IPS DF 6.9 (cell line): Measurements from ENCODE around the gene ESRRG.

Experiments used
- DNase-seq: peaks from one replicate; pipeline ENCODE4 v3.0.0-alpha.2; 2013; ENCODE audit warnings: low read depth, low spot score
- H3K27ac ChIP-seq: one replicate; pipeline ENCODE4 v1.5.1; 2013; ENCODE audit warnings: low read length, control low read depth
- H3K27me3 ChIP-seq: 2 replicates; pipeline ENCODE4 v1.6.1; 2013; ENCODE audit warnings: mild to moderate bottlenecking, low read length; ENCODE audit not compliant: control insufficient read depth, insufficient read depth
- H3K36me3 ChIP-seq: 2 replicates; pipeline ENCODE4 v1.6.1; 2013; ENCODE audit warnings: low read length; ENCODE audit not compliant: control insufficient read depth, insufficient read depth
- H3K4me1 ChIP-seq: 2 replicates; pipeline ENCODE4 v1.6.1; 2013; ENCODE audit warnings: low read length; ENCODE audit not compliant: control insufficient read depth, insufficient read depth
- H3K4me3 ChIP-seq: 2 replicates; pipeline ENCODE4 v1.5.1; 2013; ENCODE audit warnings: mild to moderate bottlenecking, low read length
- H3K9me3 ChIP-seq: 2 replicates; pipeline ENCODE4 v1.6.1; 2013; ENCODE audit warnings: low read length, inconsistent platforms; ENCODE audit not compliant: control insufficient read depth, insufficient read depth
- WGBS: extraction: QIAGEN DNeasy Blood & Tissue Kit; methylation state at CpG from one replicate; pipeline ENCODE4 v1.1.7; 2013; ENCODE audit warnings: mixed read lengths, missing lambda C conversion rate; ENCODE audit not compliant: insufficient read length, insufficient coverage; 5-methylcytosine and 5-hydroxymethylcytosine counted together

The ESRRG gene

DNA sequence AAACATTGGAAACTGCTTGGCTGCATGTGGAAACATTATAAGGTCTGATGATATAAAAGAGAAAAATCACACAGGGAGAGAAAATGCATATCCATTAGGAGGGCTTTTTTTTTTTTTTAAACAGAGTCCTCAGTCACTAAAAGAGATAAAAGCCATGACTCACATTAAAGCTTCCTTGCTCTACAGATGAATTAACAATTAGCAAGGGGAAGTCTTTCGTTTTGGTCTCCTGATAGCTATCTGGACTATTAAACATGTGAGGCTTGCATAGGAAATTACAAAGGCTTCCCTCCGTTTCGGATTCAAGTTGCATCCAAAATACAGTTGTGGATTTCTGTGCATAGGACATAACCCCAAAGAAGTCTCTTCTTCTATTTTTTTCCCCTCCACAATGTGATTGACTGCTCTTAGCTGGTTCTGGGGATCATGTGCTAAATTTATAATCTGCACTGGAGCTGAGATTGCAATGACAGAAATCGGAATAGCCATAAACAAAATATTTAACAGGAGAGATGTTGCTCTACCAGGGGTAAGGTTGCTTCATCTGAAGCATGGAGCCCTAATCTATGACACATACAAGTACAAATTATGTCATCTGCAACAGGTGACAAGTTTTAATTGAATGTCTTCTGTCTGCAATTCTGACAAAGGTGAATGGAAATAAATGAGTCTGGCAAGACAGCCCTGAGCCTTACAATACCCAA lies 146.8 kb downstream of the ESRRG start:
- no peaks in the 10 kb centered on the region for H3K27me3 ChIP-seq
- WGBS, result no CpG with 5 or more reads among the region's 4 CpGs
- no peaks in the 10 kb centered on the region for H3K36me3 ChIP-seq
- DNase-seq, result no peak
- no peaks in the 10 kb centered on the region for H3K9me3 ChIP-seq
- H3K4me3 ChIP-seq, result no peak overlapping the region
- H3K27ac ChIP-seq, result no peak overlapping the region
- H3K4me1 ChIP-seq, result no peaks in the 10 kb centered on the region

DNA sequence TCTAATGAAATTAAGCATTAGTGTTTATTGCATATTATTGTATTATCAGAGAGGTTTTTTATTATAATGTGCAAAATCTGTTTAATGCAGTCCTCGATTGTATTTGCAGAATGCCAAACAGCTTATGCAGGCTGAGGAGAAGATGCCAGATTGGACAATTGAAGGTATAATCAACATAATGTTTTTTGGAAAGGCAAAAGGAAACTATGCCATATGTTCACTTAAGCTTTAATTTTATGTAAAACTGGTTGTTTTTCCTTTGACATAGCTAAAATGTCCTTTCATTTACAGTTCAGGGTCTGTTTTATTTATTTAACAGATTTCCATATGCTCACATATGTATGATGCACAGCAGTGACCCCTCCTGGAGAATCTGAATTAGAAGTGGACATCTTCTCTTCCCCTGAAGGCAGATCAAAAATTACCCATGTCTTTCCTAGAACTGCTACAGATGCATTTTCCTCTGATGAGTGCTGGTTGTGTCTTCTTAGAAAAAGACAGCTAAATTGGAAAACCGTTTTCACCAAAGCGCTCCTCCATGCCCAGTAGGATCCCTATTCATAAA lies 156.5 kb downstream of the ESRRG start:
- no peak overlapping the region for H3K27ac ChIP-seq

GRCh38 chr1:216563087-216563486 lies 160.1 kb downstream of the ESRRG start:
- no peaks in the 10 kb centered on the region for H3K36me3 ChIP-seq
- no CpG with 5 or more reads among the region's 8 CpGs for WGBS
- no peak overlapping the region for H3K4me3 ChIP-seq
- no peak for DNase-seq
- no peaks in the 10 kb centered on the region for H3K9me3 ChIP-seq
- H3K27ac ChIP-seq, result no peak overlapping the region
- no peaks in the 10 kb centered on the region for H3K27me3 ChIP-seq
- no peaks in the 10 kb centered on the region for H3K4me1 ChIP-seq

More for the DNA sequence above, 156.5 kb downstream of the ESRRG start:
- no peaks in the 10 kb centered on the region for H3K4me1 ChIP-seq
- WGBS, result no CpG with 5 or more reads among the region's 3 CpGs
- no peak for DNase-seq
- H3K36me3 ChIP-seq, result no peaks in the 10 kb centered on the region
- H3K27me3 ChIP-seq, result no peaks in the 10 kb centered on the region
- no peaks in the 10 kb centered on the region for H3K9me3 ChIP-seq
- H3K4me3 ChIP-seq, result no peak overlapping the region

GRCh38 chr1:216562383-216562782 lies 160.8 kb downstream of the ESRRG start:
- no peaks in the 10 kb centered on the region for H3K36me3 ChIP-seq
- no peak for DNase-seq
- WGBS, result no CpG with 5 or more reads among the region's 3 CpGs
- no peak overlapping the region for H3K4me3 ChIP-seq
- H3K9me3 ChIP-seq, result no peaks in the 10 kb centered on the region
- no peak overlapping the region for H3K27ac ChIP-seq
- H3K4me1 ChIP-seq, result no peaks in the 10 kb centered on the region
- H3K27me3 ChIP-seq, result no peaks in the 10 kb centered on the region

GRCh38 chr1:216560527-216560926 lies 162.7 kb downstream of the ESRRG start:
- Histone ChIP-seq H3K27ac (no peak overlapping the region), H3K9me3 (no peaks in the 10 kb centered on the region), H3K27me3 (no peaks in the 10 kb centered on the region), H3K36me3 (no peaks in the 10 kb centered on the region), H3K4me1 (no peaks in the 10 kb centered on the region), H3K4me3 (no peak overlapping the region)
- WGBS, result no CpG with 5 or more reads among the region's 11 CpGs
- no peak for DNase-seq

DNA sequence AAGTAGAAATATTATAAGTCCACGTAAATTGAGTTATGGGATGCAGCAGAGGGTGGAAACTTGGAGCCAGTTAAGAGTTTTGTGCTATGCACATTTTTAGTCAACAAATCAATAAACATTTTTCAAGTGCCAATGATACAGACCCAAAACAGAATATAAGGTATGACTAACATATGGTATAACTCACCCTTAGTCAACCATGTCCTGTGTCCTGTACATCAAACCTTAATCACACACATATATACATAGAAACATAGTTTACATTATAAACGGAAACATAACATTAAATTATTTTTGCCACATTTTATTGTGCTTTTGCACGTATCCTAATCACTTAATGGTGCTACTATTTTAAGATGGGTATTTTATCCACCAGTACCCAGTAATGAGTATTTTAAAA lies 163.9 kb downstream of the ESRRG start:
- H3K27me3 ChIP-seq, result no peaks in the 10 kb centered on the region
- H3K9me3 ChIP-seq, result no peaks in the 10 kb centered on the region
- no peak for DNase-seq
- H3K27ac ChIP-seq, result no peak overlapping the region
- 100% methylated on average over 1 of the region's 3 CpGs for WGBS
- H3K4me1 ChIP-seq, result no peaks in the 10 kb centered on the region
- H3K36me3 ChIP-seq, result no peaks in the 10 kb centered on the region
- H3K4me3 ChIP-seq, result no peak overlapping the region

- no peaks in the 10 kb centered on the region for H3K27me3 ChIP-seq
- H3K36me3 ChIP-seq, result no peaks in the 10 kb centered on the region
- WGBS, result no CpG with 5 or more reads among the region's 4 CpGs
- peaks cover 2% of the 10 kb centered on the region; the same call in 1 of the 2 replicates for H3K4me1 ChIP-seq
- no peak overlapping the region for H3K4me3 ChIP-seq
- DNase-seq, result no peak
- H3K27ac ChIP-seq, result no peak overlapping the region
- no peaks in the 10 kb centered on the region for H3K9me3 ChIP-seq
Observed at GRCh38 chr1:216555653-216556052, 167.6 kb downstream of the ESRRG start.

- no peak overlapping the region for H3K4me3 ChIP-seq
- H3K4me1 ChIP-seq, result peaks cover 2% of the 10 kb centered on the region; the same call in 1 of the 2 replicates
- no peak overlapping the region for H3K27ac ChIP-seq
- no peaks in the 10 kb centered on the region for H3K36me3 ChIP-seq
- no peaks in the 10 kb centered on the region for H3K27me3 ChIP-seq
- H3K9me3 ChIP-seq, result no peaks in the 10 kb centered on the region
- DNase-seq, result no peak
Observed at GRCh38 chr1:216554934-216555333, 168.3 kb downstream of the ESRRG start.

- no CpG with 5 or more reads among the region's 3 CpGs for WGBS
- H3K9me3 ChIP-seq, result no peaks in the 10 kb centered on the region
- H3K36me3 ChIP-seq, result no peaks in the 10 kb centered on the region
- H3K27me3 ChIP-seq, result no peaks in the 10 kb centered on the region
- no peak overlapping the region for H3K27ac ChIP-seq
- peaks cover 2% of the 10 kb centered on the region; the same call in 1 of the 2 replicates for H3K4me1 ChIP-seq
- DNase-seq, result no peak
- H3K4me3 ChIP-seq, result no peak overlapping the region
Observed at GRCh38 chr1:216553766-216554165, 169.5 kb downstream of the ESRRG start.

GRCh38 chr1:216553040-216553439 lies 170.2 kb downstream of the ESRRG start:
- WGBS, result no CpG with 5 or more reads among the region's 1 CpG
- Histone ChIP-seq H3K4me1 (peaks cover 2% of the 10 kb centered on the region; the same call in 1 of the 2 replicates), H3K36me3 (no peaks in the 10 kb centered on the region), H3K27me3 (no peaks in the 10 kb centered on the region), H3K27ac (no peak overlapping the region), H3K9me3 (no peaks in the 10 kb centered on the region), H3K4me3 (no peak overlapping the region)
- DNase-seq, result no peak

DNA sequence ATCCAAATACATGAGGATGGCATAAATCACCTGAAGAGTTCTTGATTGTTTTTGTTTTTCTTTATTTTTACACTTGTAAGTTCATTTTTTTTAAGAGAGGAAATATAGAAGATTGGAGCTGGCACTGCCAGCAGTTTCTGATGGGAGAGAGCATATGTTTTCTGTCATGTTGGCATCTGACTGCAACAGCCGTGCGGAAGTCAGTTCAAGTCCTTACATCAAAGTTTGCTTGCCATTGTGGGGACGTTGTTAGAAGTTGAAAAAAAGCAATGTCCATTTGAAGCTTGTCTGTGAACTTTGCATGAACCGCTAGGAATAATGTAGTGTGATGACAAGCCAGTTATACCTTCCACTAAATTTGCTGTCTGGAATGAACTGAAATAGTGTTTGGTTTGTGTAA lies 173.4 kb downstream of the ESRRG start:
- H3K4me1 ChIP-seq, result peaks cover 2% of the 10 kb centered on the region; the same call in 1 of the 2 replicates
- no peaks in the 10 kb centered on the region for H3K36me3 ChIP-seq
- no peak overlapping the region for H3K27ac ChIP-seq
- WGBS, result no CpG with 5 or more reads among the region's 4 CpGs
- H3K4me3 ChIP-seq, result no peak overlapping the region
- no peak for DNase-seq
- no peaks in the 10 kb centered on the region for H3K9me3 ChIP-seq
- H3K27me3 ChIP-seq, result no peaks in the 10 kb centered on the region
